Endometrial microvascular endothelial cells (primary cell): ENCODE measurements around the gene P2RX4. TPM values are rescaled to one million over a fixed set of nuclear protein-coding genes. Genes with fewer than 3 reads are reported as not detected.
"Not testable (repeated sequence)": the region's sequence is repeated elsewhere in the genome, so short reads cannot be mapped to it uniquely, and the experiment has no call there.

Experiments
- in situ Hi-C: cut with HindIII; loops from 2 replicates; pipeline ENCODE4 v1.10.0; 2017; ENCODE audit warnings: low sequenced_read_pairs, low pct_unique_long_range_greater_than_20kb; ENCODE audit errors: inconsistent ontology term
- total RNA-seq: library from RNA; depleted of rRNA; stranded (reverse); fragments of >200 nt; gene quantifications from one replicate; pipeline ENCODE4 v1.2.3, GENCODE V29; 2015; ENCODE audit errors: inconsistent ontology term

P2RX4 gene
- total RNA-seq, 1 donor from 2014 or later = 49.0 TPM

DNA sequence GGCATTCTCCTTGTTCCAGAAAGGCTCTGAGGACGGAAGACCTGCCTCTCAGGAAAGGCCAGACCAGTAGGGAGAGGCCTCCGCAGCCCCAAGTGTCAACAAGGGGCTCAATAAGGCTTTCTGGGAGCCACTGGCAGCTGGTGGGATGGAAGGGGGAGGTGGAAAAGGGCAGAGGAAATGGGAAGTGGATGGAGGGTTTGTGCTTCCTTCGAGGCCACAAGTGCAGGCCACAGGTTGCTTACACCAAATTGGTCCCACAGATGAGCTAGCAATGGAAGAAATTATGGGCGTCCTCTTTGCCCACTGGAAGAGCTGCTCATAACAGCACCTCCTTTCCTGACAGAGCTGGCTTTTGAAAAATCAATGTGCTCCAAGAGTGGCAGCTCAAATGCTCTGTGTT lies 28.2 kb downstream of the P2RX4 start:
- in situ Hi-C loops = no loop called here

DNA sequence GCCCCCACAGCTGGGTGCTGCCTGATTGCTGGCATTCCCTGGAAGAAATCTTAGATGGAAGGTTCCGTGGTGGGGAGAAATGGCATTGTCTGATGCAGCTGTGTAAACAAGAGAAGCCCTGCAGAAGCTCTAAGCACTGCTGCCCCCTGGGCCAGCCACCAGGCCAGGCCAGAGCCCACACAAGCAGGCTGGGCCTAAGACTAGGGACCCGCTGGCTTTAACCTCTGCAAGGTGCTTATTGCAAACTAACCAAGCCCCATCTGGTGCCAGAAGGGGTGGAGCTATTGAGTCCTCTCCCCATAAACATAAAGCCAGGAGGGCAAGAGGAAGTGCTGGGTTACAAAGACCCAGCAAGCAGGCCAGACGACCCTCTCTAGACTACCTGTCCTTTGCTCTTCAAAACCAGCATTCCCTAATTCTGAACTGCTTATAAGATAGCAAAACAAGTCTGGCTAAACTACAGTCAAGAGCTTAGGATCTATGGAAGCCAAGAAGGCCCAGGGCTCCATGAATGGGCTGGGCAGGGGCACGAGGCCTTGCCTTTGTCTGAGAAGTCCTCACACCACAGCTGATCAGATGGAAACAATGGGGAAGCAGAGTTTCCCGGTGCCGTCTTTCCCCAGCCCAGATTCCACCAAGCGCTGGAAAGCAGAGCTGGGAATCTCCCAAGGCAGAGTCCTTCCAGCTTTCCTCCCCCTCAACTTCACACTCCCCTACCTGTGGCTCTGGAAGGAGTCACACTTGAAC lies 28.8 kb downstream of the P2RX4 start:
- in situ Hi-C loops = no loop called here

DNA sequence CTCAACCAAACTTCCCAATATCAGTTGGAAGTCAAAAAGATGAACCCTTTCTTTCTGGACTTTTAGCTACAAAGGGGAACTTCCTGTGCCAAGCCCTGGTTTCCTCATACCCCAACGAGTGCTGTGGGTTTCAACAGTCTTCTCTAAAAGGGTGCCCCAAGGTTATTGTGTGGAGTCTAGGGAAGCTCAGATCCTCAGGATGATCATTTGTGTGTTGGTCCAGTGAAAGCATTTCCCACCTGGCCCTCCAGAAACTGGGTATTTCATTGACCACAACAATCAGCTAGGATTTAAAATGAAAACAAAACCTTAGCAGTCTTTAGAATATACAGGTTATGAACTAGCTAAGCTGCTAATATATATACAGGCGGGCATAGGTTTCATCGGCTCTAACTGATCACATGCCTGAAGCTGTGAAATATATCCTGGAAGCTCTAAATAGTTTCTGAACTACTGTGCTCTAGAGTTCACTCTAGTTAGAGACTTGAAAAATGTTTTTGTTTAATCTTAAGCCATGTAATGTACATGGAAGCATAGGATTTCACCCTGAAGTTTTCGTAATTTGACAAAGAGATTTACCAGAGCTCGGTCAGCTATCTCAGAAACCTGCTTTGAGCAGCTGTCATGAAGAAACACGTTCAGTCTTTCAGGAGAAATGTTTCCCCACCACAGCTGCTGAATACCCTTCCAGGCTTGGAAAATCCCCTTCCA lies 29.6 kb downstream of the P2RX4 start:
- in situ Hi-C loops = no loop called here

DNA sequence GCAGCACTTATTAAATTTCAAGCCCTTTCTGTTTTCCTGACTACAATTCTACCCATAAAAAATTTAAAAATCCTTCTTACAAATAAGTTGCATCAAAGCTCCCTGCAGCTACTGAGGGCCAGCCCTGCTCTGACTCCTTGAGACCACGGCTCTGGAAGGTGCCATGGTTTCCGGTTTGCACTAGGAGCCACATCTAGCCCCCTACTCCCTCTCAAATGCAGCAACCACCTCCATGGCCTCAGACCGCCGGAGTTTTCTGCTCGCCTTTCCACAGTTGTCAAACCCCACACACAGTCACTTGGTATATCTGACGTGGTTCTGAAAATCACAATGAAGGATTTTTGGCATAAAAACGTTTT lies 30.1 kb downstream of the P2RX4 start:
- in situ Hi-C loops = no loop called here

DNA sequence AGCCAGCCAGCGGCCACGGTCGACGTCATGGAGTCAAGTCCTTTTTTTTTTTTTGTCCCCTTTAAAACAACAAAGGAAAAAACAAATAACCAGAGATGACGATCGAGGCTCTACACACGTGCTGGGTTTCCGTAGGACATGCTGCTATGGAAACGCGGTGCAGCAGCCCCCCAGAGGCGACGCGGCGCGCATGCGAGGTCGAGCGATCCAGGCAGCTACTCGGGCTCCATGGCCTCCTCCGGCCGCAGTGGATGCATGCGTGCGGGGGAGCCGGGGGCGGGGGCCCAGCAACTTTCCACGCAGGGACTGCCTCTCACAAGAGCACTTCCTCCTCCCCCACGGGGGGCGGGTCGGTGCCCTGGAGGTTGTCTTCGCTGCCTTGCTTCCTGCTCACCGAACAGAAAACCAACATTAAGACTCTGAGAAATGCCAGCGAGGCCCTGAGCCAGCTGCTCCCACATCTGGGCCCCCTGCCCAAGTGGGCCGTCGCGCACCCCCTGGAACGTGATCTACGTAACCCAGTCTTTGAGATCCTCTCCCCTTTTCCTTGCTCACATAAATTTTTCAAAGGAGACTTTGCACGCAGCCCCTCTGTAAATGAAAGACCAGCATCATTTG lies 30.7 kb downstream of the P2RX4 start:
- in situ Hi-C loops = no loop called here

DNA sequence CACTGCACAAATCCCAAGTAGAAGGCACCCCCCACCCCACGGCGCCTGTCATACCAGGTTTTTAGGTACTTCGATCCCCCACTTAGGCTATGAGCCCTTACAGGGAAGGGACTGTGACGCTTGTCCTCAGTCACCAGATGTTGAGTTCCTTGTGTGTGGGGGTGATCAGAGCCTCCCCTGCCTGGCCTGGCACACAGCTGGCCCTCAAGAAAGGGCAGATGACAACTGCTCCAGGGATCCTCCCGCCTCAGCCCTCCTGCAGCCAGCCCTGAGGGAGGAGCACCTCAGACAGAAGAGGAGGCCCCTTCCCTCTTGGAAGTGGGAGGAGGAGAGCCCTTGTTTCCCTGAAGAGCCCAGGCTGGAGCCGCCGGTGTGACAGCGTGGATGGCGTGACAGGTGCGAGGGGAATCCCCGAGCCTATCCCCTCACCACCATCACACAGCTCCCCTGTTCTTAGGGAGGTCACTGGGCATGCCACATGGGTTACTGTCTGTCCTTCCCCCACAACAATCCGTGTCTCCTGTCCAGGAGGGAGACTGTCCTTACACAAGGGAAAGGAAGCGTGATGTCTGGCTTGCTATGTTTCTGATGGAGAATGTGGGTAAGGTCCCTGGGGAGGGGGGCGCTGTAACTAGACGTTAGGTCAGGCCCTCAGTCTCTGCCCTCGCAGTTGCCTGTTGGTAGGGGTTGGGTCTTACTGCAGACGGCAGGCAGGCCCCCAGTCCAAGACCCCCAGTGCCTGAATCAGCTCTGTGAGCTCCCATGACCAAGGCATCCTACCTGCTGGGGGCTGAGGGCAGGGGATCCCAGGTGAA lies 31.4 kb downstream of the P2RX4 start:
- in situ Hi-C loops = no loop called here

DNA sequence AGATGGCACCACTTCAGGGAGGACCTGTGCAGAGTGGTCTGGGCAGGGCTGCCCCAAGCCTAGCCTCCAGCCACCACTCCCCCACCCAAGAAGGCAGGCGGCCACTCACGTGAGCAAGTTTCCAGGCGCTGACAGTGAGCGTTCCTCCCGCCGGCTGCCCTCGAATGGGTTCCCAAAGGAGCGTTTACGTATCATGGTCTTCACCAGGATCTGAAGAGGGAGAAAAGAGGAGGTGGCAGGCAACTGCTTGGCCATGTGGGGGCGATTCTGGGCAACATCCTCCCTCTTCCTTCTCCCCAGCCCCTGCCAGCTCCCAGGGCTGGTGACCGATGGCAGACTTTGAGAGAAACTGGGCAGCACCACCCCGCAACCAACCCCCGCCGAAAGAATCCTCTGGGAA lies 35.1 kb downstream of the P2RX4 start:
- in situ Hi-C loops = no loop called here

DNA sequence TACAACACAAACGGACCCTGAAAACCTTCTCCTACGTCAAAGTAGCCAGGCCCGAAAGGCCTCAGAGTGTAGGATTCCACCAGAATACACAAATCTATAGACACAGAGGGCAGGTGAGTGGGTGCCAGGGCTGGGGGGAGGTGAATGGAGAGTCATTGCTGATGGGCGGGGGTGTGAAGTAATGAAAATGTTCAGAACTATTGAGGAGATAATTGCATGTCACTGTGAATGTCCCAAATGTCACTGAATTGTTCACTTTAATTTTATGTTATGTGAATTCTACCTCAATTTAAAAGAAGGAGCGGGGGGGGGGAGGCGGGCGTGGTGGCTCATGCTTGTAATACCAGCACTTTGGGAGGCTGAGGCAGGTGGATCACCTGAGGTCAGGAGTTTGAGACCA lies 36.0 kb downstream of the P2RX4 start:
- in situ Hi-C loops = no loop called here

DNA sequence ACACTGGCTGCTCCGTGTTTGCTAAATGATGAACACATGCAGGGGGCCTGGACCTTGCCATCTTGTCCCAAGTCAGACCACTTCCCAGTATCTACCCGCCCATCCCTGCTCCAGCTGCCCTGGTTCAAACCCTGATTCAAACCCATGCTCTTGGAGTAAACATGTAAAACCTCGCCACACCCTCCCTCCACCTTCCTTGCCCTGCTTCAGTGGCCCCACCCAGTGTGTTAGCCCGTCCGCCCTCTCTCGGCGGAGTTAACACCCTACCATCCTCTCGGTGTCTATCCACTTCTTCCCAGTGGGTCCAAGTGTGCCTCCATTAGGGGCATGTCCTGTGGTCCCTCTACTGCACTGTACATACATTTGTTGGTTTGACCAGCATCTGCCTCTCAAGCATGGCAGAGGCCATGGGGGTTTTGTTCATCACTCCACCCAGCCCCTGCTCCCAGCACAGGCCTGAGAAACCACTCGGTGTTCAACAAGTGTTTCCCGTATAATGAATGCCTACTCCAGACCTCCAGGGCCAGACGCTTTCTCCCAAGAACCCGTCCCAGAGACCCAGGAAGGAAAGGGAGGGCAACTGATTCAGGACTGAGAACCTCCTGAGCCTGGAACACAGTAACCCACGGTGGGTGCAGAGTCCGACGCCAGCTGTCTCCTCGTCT lies 37.1 kb downstream of the P2RX4 start:
- in situ Hi-C loops = no loop called here

DNA sequence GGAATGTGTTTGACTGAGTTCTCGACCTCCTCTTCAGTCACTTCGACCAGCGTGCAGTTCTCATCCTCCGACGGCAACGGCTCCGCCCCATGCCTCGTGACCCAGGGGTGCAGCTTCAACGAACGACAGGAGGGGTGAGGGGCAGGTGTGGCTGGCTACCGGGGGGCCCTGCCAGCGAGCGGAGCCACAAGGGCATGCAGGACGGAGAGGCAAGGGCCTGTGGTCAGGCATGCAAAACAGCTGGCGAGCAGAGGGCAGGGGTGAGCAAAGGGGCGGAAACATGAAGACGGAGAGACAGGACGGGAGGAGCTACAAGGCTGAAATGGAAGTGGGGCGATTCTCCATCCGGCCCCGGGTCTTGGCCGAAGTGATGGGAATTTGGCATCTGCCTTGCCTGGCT lies 38.7 kb downstream of the P2RX4 start:
- in situ Hi-C loops = no loop called here

DNA sequence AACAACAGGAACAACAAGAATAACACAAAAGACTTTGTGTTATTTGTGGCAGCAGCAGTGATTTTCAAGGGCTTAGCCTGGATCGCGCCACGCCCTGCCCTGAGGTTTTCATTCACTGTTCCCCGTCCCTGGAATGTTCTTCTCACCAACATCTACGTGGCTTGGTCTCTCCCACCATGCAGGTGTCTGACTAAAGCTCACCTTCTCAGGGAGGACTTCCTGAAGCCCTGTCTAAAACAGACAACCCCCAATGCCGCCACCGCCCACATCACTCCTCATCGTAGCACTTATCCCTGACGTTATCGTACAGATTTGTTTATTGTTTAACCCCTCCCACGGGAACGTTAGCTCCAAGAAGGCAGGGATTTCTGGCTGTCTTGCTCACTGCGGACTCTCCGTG lies 40.4 kb downstream of the P2RX4 start:
- in situ Hi-C loops = no loop called here

DNA sequence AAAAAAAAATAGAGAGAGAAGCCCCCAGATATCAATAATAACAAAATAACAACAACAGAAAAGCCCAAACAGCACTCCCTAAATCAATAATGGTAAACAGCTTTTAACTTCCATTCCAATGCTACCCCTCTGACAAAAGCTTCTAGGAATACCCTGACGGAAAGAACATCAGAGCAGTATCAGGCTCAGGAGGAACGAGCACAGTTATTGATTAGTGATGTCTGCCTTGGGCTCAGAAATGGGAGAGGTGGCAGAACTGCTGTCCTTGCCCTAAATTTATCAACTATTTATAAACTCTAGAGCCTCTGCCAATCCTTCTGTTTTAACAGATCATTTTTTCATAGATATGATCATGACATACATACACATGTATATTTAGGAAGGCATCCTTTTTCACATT lies 41.9 kb downstream of the P2RX4 start:
- in situ Hi-C loops = no loop called here

DNA sequence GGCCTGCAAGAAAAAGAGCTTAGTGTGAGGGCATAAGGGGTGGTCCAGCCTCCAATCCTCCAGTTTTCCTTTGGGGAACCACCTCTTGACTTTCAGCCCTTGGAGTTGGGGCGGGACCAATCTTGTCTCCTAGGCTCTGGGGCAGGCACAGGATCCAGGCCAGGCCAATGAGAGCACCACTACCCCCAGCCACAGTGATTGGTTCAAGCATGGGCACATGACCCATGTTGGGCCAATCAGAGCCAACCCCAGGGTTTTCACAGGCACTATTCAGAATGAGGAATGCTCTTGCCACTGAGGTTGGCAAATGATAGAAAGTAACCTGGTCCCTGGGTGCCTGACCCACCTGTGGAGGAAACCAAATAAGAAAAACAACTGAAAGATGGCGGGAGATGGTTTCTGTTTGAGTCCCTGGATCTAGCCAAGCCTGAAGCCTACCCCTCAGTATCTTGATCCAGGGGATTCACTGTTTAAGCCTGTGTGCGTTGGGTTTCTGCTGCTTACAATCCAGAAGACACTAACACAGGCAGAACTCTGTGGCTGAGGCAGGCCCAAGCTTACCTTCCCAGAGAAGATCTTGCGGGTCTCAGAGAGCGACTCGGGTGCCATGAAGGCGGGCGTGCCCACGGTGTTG lies 42.9 kb downstream of the P2RX4 start:
- in situ Hi-C loops = no loop called here

DNA sequence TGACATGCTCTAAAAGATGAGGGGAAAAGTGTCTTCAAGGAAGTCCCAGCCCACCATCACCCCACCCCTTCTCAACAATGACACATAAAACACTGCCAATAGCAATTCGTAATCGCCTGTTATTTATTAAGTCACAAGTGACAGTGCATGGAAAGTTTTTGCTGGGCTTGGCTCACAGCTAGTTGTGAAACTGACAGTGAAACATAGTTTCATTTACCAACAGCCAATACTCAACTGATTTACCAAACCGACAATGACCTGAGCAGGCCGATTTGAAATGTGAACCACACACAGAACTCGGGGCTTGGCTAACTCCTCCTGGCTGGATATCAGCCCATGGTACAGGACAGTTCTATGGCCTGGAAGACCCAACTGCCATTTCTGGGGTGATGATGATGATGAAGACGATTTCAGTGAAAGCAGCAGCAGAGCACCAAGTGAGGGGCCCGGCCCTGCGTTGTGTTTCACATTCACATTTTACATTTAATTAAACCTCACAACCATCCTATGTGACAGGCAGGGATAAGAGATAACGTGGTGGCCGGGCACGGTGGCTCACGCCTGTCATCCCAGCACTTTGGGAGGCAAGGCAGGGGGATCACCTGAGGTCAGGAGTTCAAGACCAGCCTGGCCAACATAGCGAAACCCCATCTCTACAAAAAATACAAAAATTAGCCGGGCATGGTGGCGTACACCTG lies 43.9 kb downstream of the P2RX4 start:
- in situ Hi-C loops = no loop called here

DNA sequence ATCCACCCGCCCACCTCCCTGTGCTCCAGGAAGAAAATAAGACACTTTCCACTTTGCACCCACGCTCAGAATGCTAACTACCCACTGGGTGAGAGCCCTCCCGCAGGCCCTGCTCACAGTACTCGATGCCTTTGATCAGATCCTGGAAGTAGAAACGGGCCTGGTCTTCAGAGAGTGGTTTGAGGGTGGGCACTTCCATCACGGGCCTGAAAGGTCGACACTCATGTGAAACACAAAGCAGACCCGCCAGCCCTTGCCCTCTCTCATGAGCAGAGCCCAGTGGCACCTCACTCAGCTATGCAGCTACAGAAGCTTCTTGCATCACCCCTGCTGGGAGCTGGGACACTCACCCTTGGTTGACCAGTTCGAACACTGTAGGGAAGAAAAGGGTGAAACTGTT lies 45.5 kb downstream of the P2RX4 start:
- in situ Hi-C loops = no loop called here

DNA sequence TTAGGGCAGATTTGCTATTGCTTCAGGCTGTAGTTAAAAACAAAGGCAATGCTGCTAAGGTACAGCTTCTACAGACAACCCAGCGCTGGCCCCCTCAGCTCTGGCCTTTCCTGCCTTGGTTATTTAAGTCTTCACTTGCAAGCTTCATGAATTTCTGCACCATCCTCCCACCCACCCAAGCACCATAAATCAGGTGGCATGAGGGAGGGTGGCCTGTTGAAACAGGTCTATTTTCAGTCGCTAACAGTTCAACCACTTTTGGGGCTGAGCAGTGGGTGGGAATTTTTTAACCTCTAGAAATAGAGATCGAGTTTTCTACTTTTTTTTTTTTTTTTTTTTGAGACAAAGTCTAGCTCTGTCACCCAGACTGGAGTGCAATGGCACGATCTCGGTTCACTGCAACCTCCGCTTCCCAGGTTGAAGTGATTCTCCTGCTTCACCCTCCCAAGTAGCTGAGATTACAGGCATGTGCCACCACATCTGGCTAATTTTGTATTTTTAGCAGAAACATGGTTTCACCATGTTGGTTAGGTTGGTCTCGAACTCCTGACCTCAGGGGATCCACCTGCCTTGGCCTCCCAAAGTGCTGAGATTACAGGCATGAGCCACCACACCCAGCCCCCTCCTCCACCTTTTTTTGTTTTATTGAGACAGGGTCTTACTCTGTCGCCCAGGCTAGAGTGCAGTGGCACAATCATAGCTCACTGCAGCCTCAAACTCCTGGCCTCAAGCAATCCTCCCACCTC lies 47.9 kb downstream of the P2RX4 start:
- in situ Hi-C loops = not testable (repeated sequence)

DNA sequence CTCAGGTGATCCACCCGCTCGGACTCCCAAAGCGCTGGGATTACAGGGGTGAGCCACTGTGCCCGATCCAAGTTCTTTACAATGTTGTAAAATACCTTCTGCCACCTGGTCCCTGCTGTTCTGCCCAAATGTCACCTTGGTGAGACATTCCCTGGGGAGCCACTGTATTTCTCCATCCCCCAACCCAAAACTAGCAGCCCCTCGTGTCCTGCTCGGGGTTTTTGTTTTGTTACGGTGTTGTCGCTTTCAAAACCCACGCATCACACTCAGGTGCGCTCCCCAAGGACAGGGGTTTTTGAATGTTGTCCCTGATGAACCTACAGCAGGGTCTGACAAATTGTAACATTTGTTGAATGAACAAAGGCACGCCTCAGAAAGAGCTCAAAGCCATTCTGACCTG lies 49.1 kb downstream of the P2RX4 start:
- in situ Hi-C loops = no loop called here
